ENCODE measurements around the gene DCLRE1B. TPM values are rescaled to one million over a fixed set of nuclear protein-coding genes. Genes with fewer than 3 reads are reported as not detected.

The DCLRE1B gene
- polyA plus RNA-seq, 2 donors, result 1.5 to 3.7 TPM

- 75 to 80% methylated on average over 5 of the region's 5 CpGs for WGBS, 2 donors
- H3K27ac ChIP-seq (ENCODE audit: low read depth in 2 of 2, low read length in 1 of 2), result no peak overlapping the region
- no peaks in the 10 kb centered on the region for H3K36me3 ChIP-seq (ENCODE audit: control insufficient read depth in 2 of 2, insufficient read depth in 2 of 2, low read length in 1 of 2)
- H3K27me3 ChIP-seq (ENCODE audit: control insufficient read depth in 1 of 2, insufficient read depth in 2 of 2, low read length in 2 of 2), result no peaks in the 10 kb centered on the region
- H3K4me1 ChIP-seq (ENCODE audit: control insufficient read depth in 2 of 2, insufficient read depth in 2 of 2, low read length in 1 of 2), result peaks cover 0 to 7% of the 10 kb centered on the region in 2 donors
- H3K9me3 ChIP-seq (ENCODE audit: control insufficient read depth in 2 of 2, insufficient read depth in 1 of 2, low read depth in 1 of 2, low read length in 1 of 2), result no peaks in the 10 kb centered on the region
- no peak overlapping the region for H3K4me3 ChIP-seq (ENCODE audit: low read depth in 1 of 2, low read length in 2 of 2)
Measured at GRCh38 chr1:113934511-113935055, 29.5 kb downstream of the DCLRE1B start.

- 98 to 100% methylated on average over 1 of the region's 1 CpG for WGBS, 2 donors
- H3K36me3 ChIP-seq (ENCODE audit: control insufficient read depth in 2 of 2, insufficient read depth in 2 of 2, low read length in 1 of 2), result no peaks in the 10 kb centered on the region
- H3K27me3 ChIP-seq (ENCODE audit: control insufficient read depth in 1 of 2, insufficient read depth in 2 of 2, low read length in 2 of 2), result no peaks in the 10 kb centered on the region
- no peak overlapping the region for H3K4me3 ChIP-seq (ENCODE audit: low read depth in 1 of 2, low read length in 2 of 2)
- no peaks in the 10 kb centered on the region for H3K9me3 ChIP-seq (ENCODE audit: control insufficient read depth in 2 of 2, insufficient read depth in 1 of 2, low read depth in 1 of 2, low read length in 1 of 2)
- H3K27ac ChIP-seq (ENCODE audit: low read depth in 2 of 2, low read length in 1 of 2), result no peak overlapping the region
- peaks cover 0 to 7% of the 10 kb centered on the region in 2 donors for H3K4me1 ChIP-seq (ENCODE audit: control insufficient read depth in 2 of 2, insufficient read depth in 2 of 2, low read length in 1 of 2)
Measured at GRCh38 chr1:113935176-113935575, 30.1 kb downstream of the DCLRE1B start.

GRCh38 chr1:113935970-113936369 lies 30.8 kb downstream of the DCLRE1B start:
- WGBS, 2 donors, result 66 to 76% methylated on average over 1 of the region's 1 CpG
- peaks cover under 1 to 7% of the 10 kb centered on the region in 2 donors for H3K36me3 ChIP-seq (ENCODE audit: control insufficient read depth in 2 of 2, insufficient read depth in 2 of 2, low read length in 1 of 2)
- H3K27ac ChIP-seq (ENCODE audit: low read depth in 2 of 2, low read length in 1 of 2), result no peak overlapping the region
- no peaks in the 10 kb centered on the region for H3K27me3 ChIP-seq (ENCODE audit: control insufficient read depth in 1 of 2, insufficient read depth in 2 of 2, low read length in 2 of 2)
- no peaks in the 10 kb centered on the region for H3K9me3 ChIP-seq (ENCODE audit: control insufficient read depth in 2 of 2, insufficient read depth in 1 of 2, low read depth in 1 of 2, low read length in 1 of 2)
- peaks cover 0 to 7% of the 10 kb centered on the region in 2 donors for H3K4me1 ChIP-seq (ENCODE audit: control insufficient read depth in 2 of 2, insufficient read depth in 2 of 2, low read length in 1 of 2)
- H3K4me3 ChIP-seq (ENCODE audit: low read depth in 1 of 2, low read length in 2 of 2), result no peak overlapping the region

GRCh38 chr1:113937146-113937545 lies 32.0 kb downstream of the DCLRE1B start:
- Histone ChIP-seq H3K4me1 (ENCODE audit: control insufficient read depth in 2 of 2, insufficient read depth in 2 of 2, low read length in 1 of 2) (peaks cover 0 to 7% of the 10 kb centered on the region in 2 donors), H3K36me3 (ENCODE audit: control insufficient read depth in 2 of 2, insufficient read depth in 2 of 2, low read length in 1 of 2) (peaks cover 3 to 10% of the 10 kb centered on the region in 2 donors), H3K27ac (ENCODE audit: low read depth in 2 of 2, low read length in 1 of 2) (no peak overlapping the region), H3K27me3 (ENCODE audit: control insufficient read depth in 1 of 2, insufficient read depth in 2 of 2, low read length in 2 of 2) (no peaks in the 10 kb centered on the region), H3K4me3 (ENCODE audit: low read depth in 1 of 2, low read length in 2 of 2) (no peak overlapping the region), H3K9me3 (ENCODE audit: control insufficient read depth in 2 of 2, insufficient read depth in 1 of 2, low read depth in 1 of 2, low read length in 1 of 2) (no peaks in the 10 kb centered on the region)
- WGBS, 2 donors, result 74 to 78% methylated on average over 1 of the region's 1 CpG

- Histone ChIP-seq H3K4me3 (ENCODE audit: low read depth in 1 of 2, low read length in 2 of 2) (no peak overlapping the region), H3K9me3 (ENCODE audit: control insufficient read depth in 2 of 2, insufficient read depth in 1 of 2, low read depth in 1 of 2, low read length in 1 of 2) (no peaks in the 10 kb centered on the region), H3K27me3 (ENCODE audit: control insufficient read depth in 1 of 2, insufficient read depth in 2 of 2, low read length in 2 of 2) (no peaks in the 10 kb centered on the region), H3K36me3 (ENCODE audit: control insufficient read depth in 2 of 2, insufficient read depth in 2 of 2, low read length in 1 of 2) (peaks cover 3 to 10% of the 10 kb centered on the region in 2 donors), H3K4me1 (ENCODE audit: control insufficient read depth in 2 of 2, insufficient read depth in 2 of 2, low read length in 1 of 2) (peaks cover 0 to 3% of the 10 kb centered on the region in 2 donors), H3K27ac (ENCODE audit: low read depth in 2 of 2, low read length in 1 of 2) (no peak overlapping the region)
- 71 to 77% methylated on average over 5 of the region's 5 CpGs for WGBS, 2 donors
Measured at GRCh38 chr1:113938192-113938591, 33.1 kb downstream of the DCLRE1B start.

GRCh38 chr1:113940365-113941244 lies 35.5 kb downstream of the DCLRE1B start:
- no peak overlapping the region for H3K4me3 ChIP-seq (ENCODE audit: low read depth in 1 of 2, low read length in 2 of 2)
- H3K9me3 ChIP-seq (ENCODE audit: control insufficient read depth in 2 of 2, insufficient read depth in 1 of 2, low read depth in 1 of 2, low read length in 1 of 2), result no peaks in the 10 kb centered on the region
- no peaks in the 10 kb centered on the region for H3K4me1 ChIP-seq (ENCODE audit: control insufficient read depth in 2 of 2, insufficient read depth in 2 of 2, low read length in 1 of 2)
- 76 to 77% methylated on average over 16 of the region's 16 CpGs for WGBS, 2 donors
- H3K36me3 ChIP-seq (ENCODE audit: control insufficient read depth in 2 of 2, insufficient read depth in 2 of 2, low read length in 1 of 2), result peaks cover 3 to 10% of the 10 kb centered on the region in 2 donors
- H3K27ac ChIP-seq (ENCODE audit: low read depth in 2 of 2, low read length in 1 of 2), result peak overlapping the region in 1 of 2 donors; percentile 42
- H3K27me3 ChIP-seq (ENCODE audit: control insufficient read depth in 1 of 2, insufficient read depth in 2 of 2, low read length in 2 of 2), result no peaks in the 10 kb centered on the region

GRCh38 chr1:113941245-113941559 lies 36.1 kb downstream of the DCLRE1B start:
- H3K27me3 ChIP-seq (ENCODE audit: control insufficient read depth in 1 of 2, insufficient read depth in 2 of 2, low read length in 2 of 2), result no peaks in the 10 kb centered on the region
- H3K36me3 ChIP-seq (ENCODE audit: control insufficient read depth in 2 of 2, insufficient read depth in 2 of 2, low read length in 1 of 2), result peaks cover 3 to 10% of the 10 kb centered on the region in 2 donors
- no peak overlapping the region for H3K27ac ChIP-seq (ENCODE audit: low read depth in 2 of 2, low read length in 1 of 2)
- H3K9me3 ChIP-seq (ENCODE audit: control insufficient read depth in 2 of 2, insufficient read depth in 1 of 2, low read depth in 1 of 2, low read length in 1 of 2), result no peaks in the 10 kb centered on the region
- no peak overlapping the region for H3K4me3 ChIP-seq (ENCODE audit: low read depth in 1 of 2, low read length in 2 of 2)
- 76 to 84% methylated on average over 7 of the region's 7 CpGs for WGBS, 2 donors
- no peaks in the 10 kb centered on the region for H3K4me1 ChIP-seq (ENCODE audit: control insufficient read depth in 2 of 2, insufficient read depth in 2 of 2, low read length in 1 of 2)

- Histone ChIP-seq H3K4me1 (ENCODE audit: control insufficient read depth in 2 of 2, insufficient read depth in 2 of 2, low read length in 1 of 2) (no peaks in the 10 kb centered on the region), H3K36me3 (ENCODE audit: control insufficient read depth in 2 of 2, insufficient read depth in 2 of 2, low read length in 1 of 2) (peaks cover 3 to 10% of the 10 kb centered on the region in 2 donors), H3K9me3 (ENCODE audit: control insufficient read depth in 2 of 2, insufficient read depth in 1 of 2, low read depth in 1 of 2, low read length in 1 of 2) (no peaks in the 10 kb centered on the region), H3K4me3 (ENCODE audit: low read depth in 1 of 2, low read length in 2 of 2) (no peak overlapping the region), H3K27ac (ENCODE audit: low read depth in 2 of 2, low read length in 1 of 2) (no peak overlapping the region), H3K27me3 (ENCODE audit: control insufficient read depth in 1 of 2, insufficient read depth in 2 of 2, low read length in 2 of 2) (no peaks in the 10 kb centered on the region)
Measured at GRCh38 chr1:113942527-113942926, 37.4 kb downstream of the DCLRE1B start.

GRCh38 chr1:113943028-113943811 lies 38.1 kb downstream of the DCLRE1B start:
- Histone ChIP-seq H3K27me3 (ENCODE audit: control insufficient read depth in 1 of 2, insufficient read depth in 2 of 2, low read length in 2 of 2) (no peaks in the 10 kb centered on the region), H3K9me3 (ENCODE audit: control insufficient read depth in 2 of 2, insufficient read depth in 1 of 2, low read depth in 1 of 2, low read length in 1 of 2) (no peaks in the 10 kb centered on the region), H3K36me3 (ENCODE audit: control insufficient read depth in 2 of 2, insufficient read depth in 2 of 2, low read length in 1 of 2) (peaks cover 3 to 10% of the 10 kb centered on the region in 2 donors), H3K4me1 (ENCODE audit: control insufficient read depth in 2 of 2, insufficient read depth in 2 of 2, low read length in 1 of 2) (no peaks in the 10 kb centered on the region), H3K27ac (ENCODE audit: low read depth in 2 of 2, low read length in 1 of 2) (no peak overlapping the region), H3K4me3 (ENCODE audit: low read depth in 1 of 2, low read length in 2 of 2) (no peak overlapping the region)

Measured in esophagus (tissue), 2 donors.